ENCODE results near the gene NUDT4B.
"Not testable (repeated sequence)": the region's sequence is repeated elsewhere in the genome, so short reads cannot be mapped to it uniquely, and the experiment has no call there.

Gene NUDT4B

GRCh38 chr1:148748563-148749334, at the start of gene NUDT4B:
Gene NUDT4B (plus strand): TSS chr1:148748774. CDS start chr1:148748953, 179 bp downstream.
- FAIRE-seq = not testable (repeated sequence)

- not testable (repeated sequence) for FAIRE-seq
These were observed 49.2 kb upstream of the NUDT4B start for GRCh38 chr1:148699357-148699756.

GRCh38 chr1:148702242-148702641, 46.3 kb upstream of the NUDT4B start:
- not testable (repeated sequence) for FAIRE-seq

- not testable (repeated sequence) for FAIRE-seq
These were observed 44.5 kb upstream of the NUDT4B start for GRCh38 chr1:148703973-148704591.

GRCh38 chr1:148705316-148705948, 43.1 kb upstream of the NUDT4B start:
- not testable (repeated sequence) for FAIRE-seq

- FAIRE-seq = not testable (repeated sequence)
These were observed 39.7 kb upstream of the NUDT4B start for GRCh38 chr1:148708779-148709333.

- FAIRE-seq = not testable (repeated sequence)
These were observed 37.6 kb upstream of the NUDT4B start for GRCh38 chr1:148710772-148711523.

GRCh38 chr1:148712353-148712752, 36.2 kb upstream of the NUDT4B start:
- FAIRE-seq = not testable (repeated sequence)

- FAIRE-seq = not testable (repeated sequence)
These were observed 33.1 kb upstream of the NUDT4B start for GRCh38 chr1:148715518-148715917.

- not testable (repeated sequence) for FAIRE-seq
These were observed 31.5 kb upstream of the NUDT4B start for GRCh38 chr1:148716966-148717520.

- FAIRE-seq = not testable (repeated sequence)
These were observed 27.7 kb upstream of the NUDT4B start for GRCh38 chr1:148720918-148721317.

- FAIRE-seq = not testable (repeated sequence)
These were observed 25.8 kb upstream of the NUDT4B start for GRCh38 chr1:148722758-148723157.

GRCh38 chr1:148723515-148723914, 25.1 kb upstream of the NUDT4B start:
- FAIRE-seq = not testable (repeated sequence)

- FAIRE-seq = not testable (repeated sequence)
These were observed 23.7 kb upstream of the NUDT4B start for GRCh38 chr1:148724872-148725271.

GRCh38 chr1:148727862-148728261, 20.7 kb upstream of the NUDT4B start:
- FAIRE-seq = not testable (repeated sequence)

GRCh38 chr1:148729128-148729527, 19.4 kb upstream of the NUDT4B start:
- FAIRE-seq = not testable (repeated sequence)

- not testable (repeated sequence) for FAIRE-seq
These were observed 19.0 kb upstream of the NUDT4B start for GRCh38 chr1:148729541-148729940.

- not testable (repeated sequence) for FAIRE-seq
These were observed 16.3 kb upstream of the NUDT4B start for GRCh38 chr1:148732277-148732676.

GRCh38 chr1:148733585-148734310, 14.8 kb upstream of the NUDT4B start:
- not testable (repeated sequence) for FAIRE-seq

- not testable (repeated sequence) for FAIRE-seq
These were observed 14.3 kb upstream of the NUDT4B start for GRCh38 chr1:148734311-148734662.

GRCh38 chr1:148735538-148735937, 13.0 kb upstream of the NUDT4B start:
- not testable (repeated sequence) for FAIRE-seq
